ACC112 (cell line): ENCODE data around the gene PSG7.
A peak's percentile ranks its signal among the peaks of the same experiment; 100 is the strongest.
"Not testable (repeated sequence)": the region's sequence is repeated elsewhere in the genome, so short reads cannot be mapped to it uniquely, and the experiment has no call there.

Experiments
- H2AFZ ChIP-seq: fragments of 200-600 bp; sonication (generic); one replicate; pipeline ENCODE4 v1.6.0; 2017; ENCODE audit warnings: antibody characterized with exemption, low read length; ENCODE audit not compliant: unreplicated experiment
- H3K27ac ChIP-seq: fragments of 200-600 bp; sonication (generic); 2 replicates; pipeline ENCODE4 v1.5.1; 2014; ENCODE audit warnings: low read depth, mild to moderate bottlenecking, antibody characterized with exemption, low read length, moderate library complexity
- H3K27me3 ChIP-seq: fragments of 200-600 bp; sonication (generic); 2 replicates; pipeline ENCODE4 v1.6.1; 2014; ENCODE audit warnings: mild to moderate bottlenecking, antibody characterized with exemption, low read length, moderate library complexity, mixed read lengths; ENCODE audit not compliant: insufficient read depth
- H3K36me3 ChIP-seq: fragments of 200-600 bp; sonication (generic); 2 replicates; pipeline ENCODE4 v1.6.1; 2016; ENCODE audit warnings: mild to moderate bottlenecking, antibody characterized with exemption, low read length, moderate library complexity, mixed read lengths; ENCODE audit not compliant: insufficient read depth
- H3K4me1 ChIP-seq: fragments of 200-600 bp; sonication (generic); one replicate; pipeline ENCODE4 v1.6.1; 2016; ENCODE audit warnings: low read length, mixed read lengths; ENCODE audit not compliant: insufficient read depth, unreplicated experiment, control insufficient read depth
- H3K4me3 ChIP-seq: fragments of 200-600 bp; sonication (generic); 2 replicates; pipeline ENCODE4 v1.5.1; 2014; ENCODE audit warnings: mild to moderate bottlenecking, low read depth, low read length
- H3K79me2 ChIP-seq: fragments of 200-600 bp; sonication (generic); one replicate; pipeline ENCODE4 v1.6.0; 2016; ENCODE audit warnings: low read length; ENCODE audit not compliant: control insufficient read depth, unreplicated experiment, insufficient read depth

Gene PSG7

GRCh38 chr19:42882730-42883129 is 54.3 kb downstream of the PSG7 start:
- H3K4me3 ChIP-seq, H3K79me2 ChIP-seq, H3K4me1 ChIP-seq, H3K27me3 ChIP-seq, H2AFZ ChIP-seq, H3K36me3 ChIP-seq, H3K27ac ChIP-seq: not testable (repeated sequence)

- H3K36me3 ChIP-seq, H3K4me1 ChIP-seq, H3K4me3 ChIP-seq, H3K79me2 ChIP-seq, H3K27ac ChIP-seq, H2AFZ ChIP-seq, H3K27me3 ChIP-seq: not testable (repeated sequence)
These were observed 55.0 kb downstream of the PSG7 start for GRCh38 chr19:42882010-42882409.

- not testable (repeated sequence) for H3K36me3 ChIP-seq, H3K4me1 ChIP-seq, H3K27me3 ChIP-seq, H3K4me3 ChIP-seq, H3K79me2 ChIP-seq, H3K27ac ChIP-seq, H2AFZ ChIP-seq
These were observed 55.7 kb downstream of the PSG7 start for GRCh38 chr19:42881279-42881678.

- H3K36me3 ChIP-seq, H3K27me3 ChIP-seq, H3K27ac ChIP-seq, H3K4me3 ChIP-seq, H3K79me2 ChIP-seq, H2AFZ ChIP-seq: not testable (repeated sequence)
- H3K4me1 ChIP-seq, result peaks cover 14% of the 10 kb centered on the region
These were observed 56.4 kb downstream of the PSG7 start for GRCh38 chr19:42880621-42881020.

GRCh38 chr19:42879613-42880012 is 57.4 kb downstream of the PSG7 start, which contains the start of gene PSG1:
Gene PSG1 (minus strand): TSS chr19:42879713. CDS start chr19:42879581, 132 bp downstream.
- no peak within 1 kb of the TSS for H2AFZ ChIP-seq
- H3K27ac ChIP-seq, result no peak within 1 kb of the TSS
- H3K4me1 ChIP-seq, result peaks cover 20% of the 10 kb centered on the region
- H3K27me3 ChIP-seq, result no peaks in the 10 kb centered on the region
- H3K4me3 ChIP-seq, result no peak within 1 kb of the TSS
- H3K79me2 ChIP-seq, result no peaks in the 10 kb centered on the region
- H3K36me3 ChIP-seq, result no peaks in the 10 kb centered on the region

- Histone ChIP-seq H3K27ac (peak overlapping the region; percentile 95), H3K4me1 (peaks cover 15% of the 10 kb centered on the region)
- H3K36me3 ChIP-seq, H3K4me3 ChIP-seq, H3K79me2 ChIP-seq, H3K27me3 ChIP-seq, H2AFZ ChIP-seq: not testable (repeated sequence)
These were observed 60.4 kb downstream of the PSG7 start for GRCh38 chr19:42876596-42876995.

GRCh38 chr19:42875881-42876280 is 61.1 kb downstream of the PSG7 start:
- Histone ChIP-seq H3K4me1 (peaks cover 15% of the 10 kb centered on the region), H3K27ac (peak overlapping the region; percentile 95)
- H2AFZ ChIP-seq, H3K36me3 ChIP-seq, H3K4me3 ChIP-seq, H3K27me3 ChIP-seq, H3K79me2 ChIP-seq: not testable (repeated sequence)

GRCh38 chr19:42874901-42875813 is 61.9 kb downstream of the PSG7 start:
- not testable (repeated sequence) for H3K79me2 ChIP-seq, H2AFZ ChIP-seq, H3K4me3 ChIP-seq, H3K36me3 ChIP-seq, H3K27me3 ChIP-seq
- Histone ChIP-seq H3K27ac (peak overlapping the region; percentile 95), H3K4me1 (peaks cover 15% of the 10 kb centered on the region)

- Histone ChIP-seq H3K4me1 (peaks cover 15% of the 10 kb centered on the region), H3K27ac (peak overlapping the region; percentile 95; the same call in 1 of the 2 replicates)
- not testable (repeated sequence) for H3K79me2 ChIP-seq
These were observed 62.9 kb downstream of the PSG7 start for GRCh38 chr19:42874136-42874535.

More at GRCh38 chr19:42874136-42874535, 62.9 kb downstream of the PSG7 start:
- H3K4me3 ChIP-seq, H3K36me3 ChIP-seq, H2AFZ ChIP-seq, H3K27me3 ChIP-seq: not testable (repeated sequence)
